ENCODE data around the gene PPP2R1A.

PPP2R1A gene

GRCh38 chr19:52170863-52171320 is 19.0 kb upstream of the PPP2R1A start:
- TF ChIP-seq, protein P1, sequence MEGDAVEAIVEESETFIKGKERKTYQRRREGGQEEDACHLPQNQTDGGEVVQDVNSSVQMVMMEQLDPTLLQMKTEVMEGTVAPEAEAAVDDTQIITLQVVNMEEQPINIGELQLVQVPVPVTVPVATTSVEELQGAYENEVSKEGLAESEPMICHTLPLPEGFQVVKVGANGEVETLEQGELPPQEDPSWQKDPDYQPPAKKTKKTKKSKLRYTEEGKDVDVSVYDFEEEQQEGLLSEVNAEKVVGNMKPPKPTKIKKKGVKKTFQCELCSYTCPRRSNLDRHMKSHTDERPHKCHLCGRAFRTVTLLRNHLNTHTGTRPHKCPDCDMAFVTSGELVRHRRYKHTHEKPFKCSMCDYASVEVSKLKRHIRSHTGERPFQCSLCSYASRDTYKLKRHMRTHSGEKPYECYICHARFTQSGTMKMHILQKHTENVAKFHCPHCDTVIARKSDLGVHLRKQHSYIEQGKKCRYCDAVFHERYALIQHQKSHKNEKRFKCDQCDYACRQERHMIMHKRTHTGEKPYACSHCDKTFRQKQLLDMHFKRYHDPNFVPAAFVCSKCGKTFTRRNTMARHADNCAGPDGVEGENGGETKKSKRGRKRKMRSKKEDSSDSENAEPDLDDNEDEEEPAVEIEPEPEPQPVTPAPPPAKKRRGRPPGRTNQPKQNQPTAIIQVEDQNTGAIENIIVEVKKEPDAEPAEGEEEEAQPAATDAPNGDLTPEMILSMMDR (IDR thresholded peaks at IDR 0.05; ENCODE audit: low read depth, low read length), result no peak
- H3K4me3 ChIP-seq (ENCODE audit: low read depth, low read length), result peak overlapping the region; percentile 97

- H3K4me3 ChIP-seq (ENCODE audit: low read depth, low read length), result peak within 1 kb of the TSS; percentile 97
- TF ChIP-seq, protein P1 (IDR thresholded peaks at IDR 0.05; ENCODE audit: low read depth, low read length), result no peak
Measured at GRCh38 chr19:52171321-52172169, 18.3 kb upstream of the PPP2R1A start, which contains the start of gene ZNF836. Gene ZNF836, minus strand, starts transcription at chr19:52171621. Its CDS starts 3,549 bp downstream, at chr19:52168072.

GRCh38 chr19:52172347-52172746 is 17.5 kb upstream of the PPP2R1A start:
- H3K4me3 ChIP-seq (ENCODE audit: low read depth, low read length), result no peak overlapping the region
- TF ChIP-seq, protein P1 (IDR thresholded peaks at IDR 0.05; ENCODE audit: low read depth, low read length), result no peak

- no peak overlapping the region for H3K4me3 ChIP-seq (ENCODE audit: low read depth, low read length)
- TF ChIP-seq, protein P1 (IDR thresholded peaks at IDR 0.05; ENCODE audit: low read depth, low read length), result no peak
Measured at GRCh38 chr19:52176574-52176973, 13.3 kb upstream of the PPP2R1A start.

DNA sequence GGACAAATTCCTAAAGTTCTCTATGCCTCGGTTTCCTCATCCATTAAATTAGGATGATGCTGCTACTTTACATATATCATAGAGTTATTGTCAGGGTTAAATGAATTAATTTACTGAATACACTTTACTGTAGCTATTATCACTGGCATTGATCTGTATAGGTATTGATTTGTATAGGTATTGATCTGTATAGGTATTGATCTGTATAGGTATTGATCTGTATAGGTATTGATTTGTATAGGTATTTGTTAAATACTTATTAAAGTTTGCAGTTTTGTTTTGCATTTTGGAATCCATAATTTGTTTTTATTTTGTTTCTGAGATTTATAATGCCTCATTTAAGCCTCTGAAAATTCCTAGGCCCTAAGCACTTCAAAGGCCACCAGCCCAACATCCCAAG is 2.4 kb upstream of the PPP2R1A start:
- no peak overlapping the region for H3K4me3 ChIP-seq (ENCODE audit: low read depth, low read length)
- TF ChIP-seq, protein P1 (IDR thresholded peaks at IDR 0.05; ENCODE audit: low read depth, low read length), result no peak

GRCh38 chr19:52188822-52189734 is 774 bp upstream of the PPP2R1A start:
- H3K4me3 ChIP-seq (ENCODE audit: low read depth, low read length), result peak overlapping the region; percentile 52
- TF ChIP-seq, protein P1 (IDR thresholded peaks at IDR 0.05; ENCODE audit: low read depth, low read length), result no peak

All from WI38 (cell line).